IMR-90 (cell line): ENCODE results near the gene GCN1. TPM values are rescaled to one million over a fixed set of nuclear protein-coding genes. Genes with fewer than 3 reads are reported as not detected.
A peak's percentile ranks its signal among the peaks of the same experiment; 100 is the strongest.

Experiments used
- ATAC-seq: fragments of 200-7000 bp; cut with Tn5 transposase; 2 replicates; pipeline ENCODE4 v1.9.1; 2020; ENCODE audit warnings: low read depth, mild to moderate bottlenecking, moderate library complexity
- BruUV-seq: library from RNA; stranded (reverse); fragments of 400-500 nt; replicated peaks from 2 replicates; lab custom pipeline; 2021; lab: Mats Ljungman, UMichigan
- CTCF ChIA-PET: fragments of 300-600 bp; formaldehyde crosslinking; extraction: SDS; loops from one replicate; lab custom pipeline; 2021; ENCODE audit warnings: antibody characterized with exemption; lab: Yijun Ruan, JAX
- POLR2A ChIA-PET: fragments of 300-600 bp; sonication (Branson Sonifier 250); formaldehyde crosslinking; loops from one replicate; lab custom pipeline; 2022; ENCODE audit warnings: antibody characterized with exemption; ENCODE audit not compliant: unreplicated experiment; lab: Charles Lee
- DNase-seq: peaks from one replicate; pipeline ENCODE4 v3.0.0; 2013
- H2AFZ ChIP-seq: replicated peaks from 2 replicates; pipeline ENCODE3; 2013; ENCODE audit warnings: low read length, mild to moderate bottlenecking; ENCODE audit not compliant: poor library complexity
- H2AK5ac ChIP-seq: 2 replicates; pipeline ENCODE4 v1.6.1; 2013; ENCODE audit warnings: low read depth, low read length, inconsistent platforms
- H2AK9ac ChIP-seq: replicated peaks from 2 replicates; pipeline ENCODE3; 2013; ENCODE audit warnings: mild to moderate bottlenecking, low read depth, low read length, moderate library complexity; ENCODE audit not compliant: poor library complexity
- H2BK120ac ChIP-seq: 2 replicates; pipeline ENCODE4 v1.6.1; 2013; ENCODE audit warnings: low read depth, low read length, inconsistent platforms
- H2BK15ac ChIP-seq: 3 replicates; pipeline ENCODE4 v1.6.1; 2013; ENCODE audit warnings: low read depth, low read length, inconsistent platforms
- H2BK20ac ChIP-seq: 2 replicates; pipeline ENCODE4 v1.6.1; 2013; ENCODE audit warnings: low read depth, mild to moderate bottlenecking, inconsistent platforms, low read length, moderate library complexity
- H2BK5ac ChIP-seq: 2 replicates; pipeline ENCODE4 v1.6.1; 2013; ENCODE audit warnings: mild to moderate bottlenecking, low read depth, low read length, inconsistent platforms; ENCODE audit not compliant: poor library complexity, severe bottlenecking
- H3K14ac ChIP-seq: replicated peaks from 2 replicates; pipeline ENCODE4 v1.6.1; 2013; ENCODE audit warnings: low read depth, low read length, inconsistent platforms
- H3K18ac ChIP-seq: 2 replicates; pipeline ENCODE4 v1.6.1; 2013; ENCODE audit warnings: low read depth, low read length, control low read depth
- H3K23ac ChIP-seq: 2 replicates; pipeline ENCODE4 v1.6.1; 2013; ENCODE audit warnings: low read depth, low read length, inconsistent platforms
- H3K27ac ChIP-seq: 2 replicates; pipeline ENCODE4 v1.5.1; 2013; ENCODE audit warnings: mild to moderate bottlenecking, control low read depth, low read length; ENCODE audit not compliant: insufficient read depth
- H3K27me3 ChIP-seq: 2 replicates; pipeline ENCODE4 v1.6.1; 2013; ENCODE audit warnings: low read length; ENCODE audit not compliant: control insufficient read depth, insufficient read depth
- H3K36me3 ChIP-seq: 2 replicates; pipeline ENCODE4 v1.6.1; 2013; ENCODE audit warnings: low read length, mixed read lengths; ENCODE audit not compliant: control insufficient read depth, insufficient read depth
- H3K4ac ChIP-seq: 2 replicates; pipeline ENCODE4 v1.6.1; 2013; ENCODE audit warnings: low read depth, low read length, inconsistent platforms
- H3K4me1 ChIP-seq: 2 replicates; pipeline ENCODE4 v1.6.1; 2013; ENCODE audit warnings: low read length, mixed read lengths; ENCODE audit not compliant: control insufficient read depth, insufficient read depth
- H3K4me2 ChIP-seq: 2 replicates; pipeline ENCODE4 v1.6.1; 2013; ENCODE audit warnings: low read depth, mild to moderate bottlenecking, control low read depth, low read length, moderate library complexity
- H3K4me3 ChIP-seq: 2 replicates; pipeline ENCODE4 v1.5.1; 2013; ENCODE audit warnings: low read depth, mild to moderate bottlenecking, control low read depth, low read length, moderate library complexity; ENCODE audit not compliant: insufficient read depth
- H3K56ac ChIP-seq: 2 replicates; pipeline ENCODE4 v1.6.1; 2013; ENCODE audit warnings: low read length, inconsistent platforms; ENCODE audit not compliant: insufficient read depth; ENCODE audit errors: extremely low read depth
- H3K79me1 ChIP-seq, 2 experiments: 2 replicates each; pipeline ENCODE4 v1.6.1; 2013; ENCODE audit warnings: low read length in 2 of 2, inconsistent platforms in 1 of 2, low read depth in 1 of 2
- H3K9ac ChIP-seq: 2 replicates; pipeline ENCODE4 v1.6.1; 2013; ENCODE audit warnings: low read depth, low read length, control low read depth
- H3K9me1 ChIP-seq: 2 replicates; pipeline ENCODE4 v1.6.1; 2013; ENCODE audit warnings: low read length, inconsistent platforms; ENCODE audit not compliant: insufficient read depth
- H3K9me3 ChIP-seq: 2 replicates; pipeline ENCODE4 v1.6.1; 2013; ENCODE audit warnings: low read length; ENCODE audit not compliant: control insufficient read depth, insufficient read depth
- H4K20me1 ChIP-seq: 2 replicates; pipeline ENCODE4 v1.6.1; 2013; ENCODE audit warnings: low read length, inconsistent platforms; ENCODE audit not compliant: insufficient read depth
- H4K5ac ChIP-seq: 2 replicates; pipeline ENCODE4 v1.6.1; 2013; ENCODE audit warnings: mild to moderate bottlenecking, low read depth, low read length, control low read depth
- H4K8ac ChIP-seq, 2 experiments: 2 replicates each; pipeline ENCODE4 v1.6.1; 2013; ENCODE audit warnings: low read depth in 2 of 2, low read length in 2 of 2, control low read depth in 1 of 2, inconsistent platforms in 1 of 2
- H4K91ac ChIP-seq: 2 replicates; pipeline ENCODE4 v1.6.1; 2013; ENCODE audit warnings: low read depth, low read length, inconsistent platforms; ENCODE audit not compliant: insufficient read depth
- CEBPB ChIP-seq: IDR thresholded peaks from 2 replicates; pipeline ENCODE4 v1.6.1; 2012; ENCODE audit warnings: low read depth, low read length, improper control_type of control experiment
- FOS ChIP-seq: fragments of 150-350 bp; IDR thresholded peaks from 2 replicates; pipeline ENCODE4 v1.6.1; 2016; ENCODE audit warnings: low read depth, low read length
- MAFK ChIP-seq: IDR thresholded peaks from 2 replicates; pipeline ENCODE4 v1.6.1; 2012; ENCODE audit warnings: low read depth, low read length, improper control_type of control experiment
- MAZ ChIP-seq: IDR thresholded peaks from 2 replicates; pipeline ENCODE4 v1.6.1; 2012; ENCODE audit warnings: low read depth, mild to moderate bottlenecking, low read length, improper control_type of control experiment, moderate library complexity, borderline replicate concordance
- MXI1 ChIP-seq: IDR thresholded peaks from 2 replicates; pipeline ENCODE4 v1.6.1; 2012; ENCODE audit warnings: low read depth, mild to moderate bottlenecking, low read length, moderate library complexity, borderline replicate concordance
- NFE2L2 ChIP-seq: fragments of 150-350 bp; IDR thresholded peaks from 2 replicates; pipeline ENCODE4 v1.6.1; 2016; ENCODE audit warnings: low read depth, mild to moderate bottlenecking, low read length
- POLR2A ChIP-seq: IDR thresholded peaks from 2 replicates; pipeline ENCODE4 v1.6.1; 2012; ENCODE audit warnings: mild to moderate bottlenecking, low read depth, low read length
- RFX5 ChIP-seq: IDR thresholded peaks from 2 replicates; pipeline ENCODE4 v1.8.0; 2012; ENCODE audit warnings: low read depth, mild to moderate bottlenecking, low read length, moderate library complexity
- USF2 ChIP-seq: fragments of 150-350 bp; IDR thresholded peaks from 2 replicates; pipeline ENCODE4 v1.6.1; 2017; ENCODE audit warnings: mild to moderate bottlenecking, antibody characterized with exemption, low read length, low read depth
- WGBS, 2 experiments: methylation state at CpG; one replicate each; pipeline versions ENCODE4 v1.1.5 to v1.1.7; 2013; ENCODE audit warnings: missing lambda C conversion rate in 2 of 2; ENCODE audit not compliant: insufficient read length in 1 of 2; ENCODE audit errors: extremely low coverage in 2 of 2; 5-methylcytosine and 5-hydroxymethylcytosine counted together
- dilution Hi-C: fragments of 300-500 bp; cut with HindIII; formaldehyde crosslinking; loops from one replicate; pipeline ENCODE4 v1.14.3; 2018; ENCODE audit warnings: low sequenced_read_pairs; ENCODE audit not compliant: unreplicated experiment
- in situ Hi-C: fragments of 300-500 bp; cut with MboI; formaldehyde crosslinking; loops from 3 replicates; pipeline ENCODE4 v1.14.3; 2019; ENCODE audit warnings: low sequenced_read_pairs, inconsistent platforms, mixed read lengths
- intact Hi-C: fragments of 100-400 bp; cut with micrococcal nuclease; formaldehyde crosslinking; loops from 2 replicates; pipeline ENCODE4 v1.10.0; 2022
- polyA plus RNA-seq, 3 experiments: library from polyadenylated mRNA; depleted of rRNA; stranded (reverse); fragments of >200 nt; gene quantifications; 2 replicates each; pipeline ENCODE4 v1.2.3, GENCODE V29; 2012; ENCODE audit warnings: low replicate concordance in 1 of 3
- total RNA-seq: library from RNA; depleted of rRNA; stranded (reverse); fragments of >200 nt; gene quantifications from 2 replicates; pipeline ENCODE4 v1.2.3, GENCODE V29; 2012

GCN1 gene
- total and polyA plus RNA-seq, 2 of the 4 experiments (the other 2 are of a cell fraction) = 57.8 to 77.6 TPM

- TF ChIP-seq FOS (peak; percentile 38; the same call in 1 of the 2 replicates), POLR2A (peak; percentile 52; the same call in 1 of the 2 replicates), CEBPB (peak; percentile 63), MXI1 (no peak), NFE2L2 (peak; percentile 29; the same call in 1 of the 2 replicates), MAZ (no peak), RFX5 (no peak), USF2 (no peak), MAFK (peak; percentile 62)
- H3K9me3 ChIP-seq = no peaks in the 10 kb centered on the region
- H2AK9ac ChIP-seq = no peak overlapping the region
- intact Hi-C loops (loop anchor here (2.0 kb wide), 1 partner anchor 65 kb away; the partner anchor contains the start of gene PXN), dilution Hi-C loops (no loop called here), in situ Hi-C loops (no loop called here)
- H3K9ac ChIP-seq = peak overlapping the region; percentile 96
- ChIA-PET CTCF (interaction anchor here (1.7 to 2.9 kb wide), 3 partner anchors 28 to 82 kb away, joined by 5 to 11 read pairs (median 7); partner anchors contain the start of gene PXN), POLR2A (interaction anchor here (0.6 to 2.8 kb wide), 6 partner anchors 12 to 92 kb away, joined by 3 to 45 read pairs (median 6); partner anchors contain the start of genes PXN, RNU4-1 and RNU4-2)
- DNase-seq = peak; percentile 77
- peak overlapping the region; percentile 19 for H2BK5ac ChIP-seq
- peaks cover 8 to 47% of the 10 kb centered on the region in 2 experiments for H3K79me1 ChIP-seq
- no peak overlapping the region for H4K91ac ChIP-seq
- WGBS, 2 experiments = 40% methylated on average over 2 of the region's 12 CpGs; no CpG with 5 or more reads in 1 of the 2 experiments
- H3K27ac ChIP-seq = peak overlapping the region; percentile 57
- BruUV-seq = no TSS peak
- H3K4me3 ChIP-seq = peak overlapping the region; percentile 57
- H3K23ac ChIP-seq = peak overlapping the region; percentile 6
- no peak overlapping the region for H2BK20ac ChIP-seq
- H3K9me1 ChIP-seq = 0 out of 2 replicates have a peak, but pooled peaks cover 7% of the 10 kb centered on the region
- no peak overlapping the region for H2BK120ac ChIP-seq
- H3K56ac ChIP-seq = no peak overlapping the region
- H3K4ac ChIP-seq = no peak overlapping the region
- H3K18ac ChIP-seq = no peak overlapping the region
- 0 out of 4 replicates have a peak overlapping the region, but pooled peaks of 1 of the 2 experiments have one; percentile 59 for H4K8ac ChIP-seq
- peaks cover 38% of the 10 kb centered on the region for H3K36me3 ChIP-seq
- 0 out of 2 replicates have a peak overlapping the region, but pooled peaks have one; percentile 30 for H3K14ac ChIP-seq
- no peak overlapping the region for H4K5ac ChIP-seq
- peaks cover 8% of the 10 kb centered on the region for H3K4me1 ChIP-seq
- H3K27me3 ChIP-seq = no peaks in the 10 kb centered on the region
- H2BK15ac ChIP-seq = no peak overlapping the region
- no peak for ATAC-seq
- peak overlapping the region; percentile 95 for H3K4me2 ChIP-seq
- H2AFZ ChIP-seq = no peak overlapping the region
- peaks cover 41% of the 10 kb centered on the region for H4K20me1 ChIP-seq
- H2AK5ac ChIP-seq = peak overlapping the region; percentile 3; the same call in 1 of the 2 replicates
Observed at GRCh38 chr12:120199595-120200306, 5.2 kb upstream of the GCN1 start.
